ENCODE data around the gene ASAP2.
A peak's percentile ranks its signal among the peaks of the same experiment; 100 is the strongest.
"Not testable (repeated sequence)": the region's sequence is repeated elsewhere in the genome, so short reads cannot be mapped to it uniquely, and the experiment has no call there.

Gene ASAP2

GRCh38 chr2:9212010-9212635 is 5.5 kb downstream of the ASAP2 start:
- H3K27ac ChIP-seq (ENCODE audit: low read depth, low read length, severe bottlenecking), result no peak overlapping the region

GRCh38 chr2:9212661-9213411 is 6.2 kb downstream of the ASAP2 start:
- no peak overlapping the region for H3K4me3 ChIP-seq (ENCODE audit: extremely low read depth, insufficient read depth, low read length, poor library complexity, severe bottlenecking)
- H3K27ac ChIP-seq (ENCODE audit: low read depth, low read length, severe bottlenecking), result peak overlapping the region; percentile 16
- no peaks in the 10 kb centered on the region for H3K9me3 ChIP-seq (ENCODE audit: control insufficient read depth, low read length)
- peaks cover 35% of the 10 kb centered on the region for H3K4me1 ChIP-seq (ENCODE audit: control insufficient read depth, insufficient read depth, low read length, poor library complexity, severe bottlenecking)
- 96% methylated on average over 18 of the region's 19 CpGs for WGBS, 2 experiments (ENCODE audit: insufficient coverage in 2 of 2)
- peaks cover 37% of the 10 kb centered on the region for H3K36me3 ChIP-seq (ENCODE audit: control insufficient read depth, insufficient read depth, low read length)

More at GRCh38 chr2:9212010-9212635, 5.5 kb downstream of the ASAP2 start:
- 86 to 99% methylated on average over 9 of the region's 9 CpGs for WGBS, 2 experiments (ENCODE audit: insufficient coverage in 2 of 2)
- peaks cover 33% of the 10 kb centered on the region for H3K4me1 ChIP-seq (ENCODE audit: control insufficient read depth, insufficient read depth, low read length, poor library complexity, severe bottlenecking)
- H3K4me3 ChIP-seq (ENCODE audit: extremely low read depth, insufficient read depth, low read length, poor library complexity, severe bottlenecking), result no peak overlapping the region
- no peaks in the 10 kb centered on the region for H3K9me3 ChIP-seq (ENCODE audit: control insufficient read depth, low read length)
- peaks cover 32% of the 10 kb centered on the region for H3K36me3 ChIP-seq (ENCODE audit: control insufficient read depth, insufficient read depth, low read length)

- Histone ChIP-seq H3K9me3 (ENCODE audit: control insufficient read depth, low read length) (no peaks in the 10 kb centered on the region), H3K27ac (ENCODE audit: low read depth, low read length, severe bottlenecking) (no peak overlapping the region), H3K36me3 (ENCODE audit: control insufficient read depth, insufficient read depth, low read length) (peaks cover 44% of the 10 kb centered on the region), H3K4me3 (ENCODE audit: extremely low read depth, insufficient read depth, low read length, poor library complexity, severe bottlenecking) (no peak overlapping the region), H3K4me1 (ENCODE audit: control insufficient read depth, insufficient read depth, low read length, poor library complexity, severe bottlenecking) (peaks cover 35% of the 10 kb centered on the region)
- 94 to 100% methylated on average over 2 of the region's 2 CpGs for WGBS, 2 experiments (ENCODE audit: insufficient coverage in 2 of 2)
These were observed 7.0 kb downstream of the ASAP2 start for GRCh38 chr2:9213477-9214051.

GRCh38 chr2:9214873-9215272 is 8.3 kb downstream of the ASAP2 start:
- H3K9me3 ChIP-seq (ENCODE audit: control insufficient read depth, low read length), result no peaks in the 10 kb centered on the region
- H3K36me3 ChIP-seq (ENCODE audit: control insufficient read depth, insufficient read depth, low read length), result peaks cover 49% of the 10 kb centered on the region
- no peak overlapping the region for H3K4me3 ChIP-seq (ENCODE audit: extremely low read depth, insufficient read depth, low read length, poor library complexity, severe bottlenecking)
- WGBS, 2 experiments (ENCODE audit: insufficient coverage in 2 of 2), result 94 to 98% methylated on average over 4 to 5 of the region's 8 CpGs
- H3K4me1 ChIP-seq (ENCODE audit: control insufficient read depth, insufficient read depth, low read length, poor library complexity, severe bottlenecking), result peaks cover 29% of the 10 kb centered on the region
- no peak overlapping the region for H3K27ac ChIP-seq (ENCODE audit: low read depth, low read length, severe bottlenecking)

GRCh38 chr2:9215680-9216079 is 9.1 kb downstream of the ASAP2 start:
- peaks cover 29% of the 10 kb centered on the region for H3K4me1 ChIP-seq (ENCODE audit: control insufficient read depth, insufficient read depth, low read length, poor library complexity, severe bottlenecking)
- H3K36me3 ChIP-seq (ENCODE audit: control insufficient read depth, insufficient read depth, low read length), result peaks cover 46% of the 10 kb centered on the region
- 94 to 100% methylated on average over 3 to 4 of the region's 4 CpGs for WGBS, 2 experiments (ENCODE audit: insufficient coverage in 2 of 2)
- no peaks in the 10 kb centered on the region for H3K9me3 ChIP-seq (ENCODE audit: control insufficient read depth, low read length)
- no peak overlapping the region for H3K27ac ChIP-seq (ENCODE audit: low read depth, low read length, severe bottlenecking)
- no peak overlapping the region for H3K4me3 ChIP-seq (ENCODE audit: extremely low read depth, insufficient read depth, low read length, poor library complexity, severe bottlenecking)

GRCh38 chr2:9216143-9216542 is 9.5 kb downstream of the ASAP2 start:
- WGBS, 2 experiments (ENCODE audit: insufficient coverage in 2 of 2), result 100% methylated on average over 1 of the region's 2 CpGs; no CpG with 5 or more reads in 1 of the 2 experiments
- peaks cover 29% of the 10 kb centered on the region for H3K4me1 ChIP-seq (ENCODE audit: control insufficient read depth, insufficient read depth, low read length, poor library complexity, severe bottlenecking)
- H3K36me3 ChIP-seq (ENCODE audit: control insufficient read depth, insufficient read depth, low read length), result peaks cover 46% of the 10 kb centered on the region
- H3K4me3 ChIP-seq (ENCODE audit: extremely low read depth, insufficient read depth, low read length, poor library complexity, severe bottlenecking); H3K9me3 ChIP-seq (ENCODE audit: control insufficient read depth, low read length); H3K27ac ChIP-seq (ENCODE audit: low read depth, low read length, severe bottlenecking): not testable (repeated sequence)

- 90% methylated on average over 4 to 6 of the region's 7 CpGs for WGBS, 2 experiments (ENCODE audit: insufficient coverage in 2 of 2)
- Histone ChIP-seq H3K27ac (ENCODE audit: low read depth, low read length, severe bottlenecking) (no peak overlapping the region), H3K9me3 (ENCODE audit: control insufficient read depth, low read length) (no peaks in the 10 kb centered on the region), H3K4me3 (ENCODE audit: extremely low read depth, insufficient read depth, low read length, poor library complexity, severe bottlenecking) (no peak overlapping the region), H3K4me1 (ENCODE audit: control insufficient read depth, insufficient read depth, low read length, poor library complexity, severe bottlenecking) (peaks cover 13% of the 10 kb centered on the region), H3K36me3 (ENCODE audit: control insufficient read depth, insufficient read depth, low read length) (peaks cover 29% of the 10 kb centered on the region)
These were observed 11.5 kb downstream of the ASAP2 start for GRCh38 chr2:9217838-9218770.

- no peak overlapping the region for H3K4me3 ChIP-seq (ENCODE audit: extremely low read depth, insufficient read depth, low read length, poor library complexity, severe bottlenecking)
- no peaks in the 10 kb centered on the region for H3K9me3 ChIP-seq (ENCODE audit: control insufficient read depth, low read length)
- 50 to 80% methylated on average over 1 to 2 of the region's 4 CpGs for whole genome bisulfite sequencing, 2 experiments (ENCODE audit: insufficient coverage in 2 of 2)
- H3K27ac ChIP-seq (ENCODE audit: low read depth, low read length, severe bottlenecking), result no peak overlapping the region
- peaks cover 27% of the 10 kb centered on the region for H3K36me3 ChIP-seq (ENCODE audit: control insufficient read depth, insufficient read depth, low read length)
- H3K4me1 ChIP-seq (ENCODE audit: control insufficient read depth, insufficient read depth, low read length, poor library complexity, severe bottlenecking), result peaks cover 13% of the 10 kb centered on the region
These were observed 12.4 kb downstream of the ASAP2 start for GRCh38 chr2:9219027-9219445.

GRCh38 chr2:9220201-9220600 is 13.6 kb downstream of the ASAP2 start:
- H3K9me3 ChIP-seq (ENCODE audit: control insufficient read depth, low read length), result no peaks in the 10 kb centered on the region
- H3K36me3 ChIP-seq (ENCODE audit: control insufficient read depth, insufficient read depth, low read length), result peaks cover 27% of the 10 kb centered on the region
- H3K4me1 ChIP-seq (ENCODE audit: control insufficient read depth, insufficient read depth, low read length, poor library complexity, severe bottlenecking), result peaks cover 10% of the 10 kb centered on the region
- H3K27ac ChIP-seq (ENCODE audit: low read depth, low read length, severe bottlenecking), result no peak overlapping the region
- no peak overlapping the region for H3K4me3 ChIP-seq (ENCODE audit: extremely low read depth, insufficient read depth, low read length, poor library complexity, severe bottlenecking)

- peaks cover 22% of the 10 kb centered on the region for H3K36me3 ChIP-seq (ENCODE audit: control insufficient read depth, insufficient read depth, low read length)
- no peaks in the 10 kb centered on the region for H3K9me3 ChIP-seq (ENCODE audit: control insufficient read depth, low read length)
- no CpG with 5 or more reads among the region's 1 CpG for WGBS, 2 experiments (ENCODE audit: insufficient coverage in 2 of 2)
- H3K27ac ChIP-seq (ENCODE audit: low read depth, low read length, severe bottlenecking), result no peak overlapping the region
- no peak overlapping the region for H3K4me3 ChIP-seq (ENCODE audit: extremely low read depth, insufficient read depth, low read length, poor library complexity, severe bottlenecking)
- peaks cover 15% of the 10 kb centered on the region for H3K4me1 ChIP-seq (ENCODE audit: control insufficient read depth, insufficient read depth, low read length, poor library complexity, severe bottlenecking)
These were observed 14.6 kb downstream of the ASAP2 start for GRCh38 chr2:9221223-9221622.

Data from mesodermal cell (in vitro differentiated cells).